Posterior cingulate gyrus (tissue), 11 donors: ENCODE data around the gene C1QTNF3.

ENCODE experiments used
- DNase-seq, 10 donors: peaks; one replicate each; pipeline versions ENCODE4 v3.0.0 to v3.0.0-alpha.2; 2020 to 2021; ENCODE audit warnings: mixed read lengths in 3 of 10
- intact Hi-C: fragments of 100-400 bp; cut with DNase I; formaldehyde crosslinking; loops from one replicate; pipeline ENCODE4 v1.15.1; 2023

Gene C1QTNF3

GRCh38 chr5:34005211-34005610 lies 37.8 kb downstream of the C1QTNF3 start:
- intact Hi-C loops, result loop anchor here (5.0 kb wide), 1 partner anchor 563 kb away; the partner anchor contains the start of gene TARS1
- DNase-seq, result no peak

- no peak for DNase-seq
- intact Hi-C loops, result no loop called here
These were observed 39.1 kb downstream of the C1QTNF3 start for GRCh38 chr5:34003941-34004340.

GRCh38 chr5:34002629-34003328 lies 40.2 kb downstream of the C1QTNF3 start:
- intact Hi-C loops, result no loop called here
- DNase-seq, result no peak

- intact Hi-C loops, result no loop called here
- DNase-seq, result peak in 7 of 10 donors; percentile 42 to 90 (median 51)
These were observed 41.7 kb downstream of the C1QTNF3 start for GRCh38 chr5:34001241-34001841.

GRCh38 chr5:33999978-34000377 lies 43.0 kb downstream of the C1QTNF3 start:
- intact Hi-C loops, result loop anchor here (5.0 kb wide), 1 partner anchor 467 kb away; no protein-coding TSS in a partner anchor

GRCh38 chr5:33997331-33997983 lies 45.6 kb downstream of the C1QTNF3 start:
- DNase-seq, result peak in 9 of 10 donors; percentile 14 to 89 (median 45)
- intact Hi-C loops, result loop anchor here (5.0 kb wide), 1 partner anchor 470 kb away; no protein-coding TSS in a partner anchor

More at GRCh38 chr5:33999978-34000377, 43.0 kb downstream of the C1QTNF3 start:
- no peak for DNase-seq

- intact Hi-C loops, result loop anchor here (5.0 kb wide), 1 partner anchor 471 kb away; no protein-coding TSS in a partner anchor
- DNase-seq, result no peak
These were observed 47.1 kb downstream of the C1QTNF3 start for GRCh38 chr5:33995865-33996264.

- intact Hi-C loops, result loop anchor here (5.0 kb wide), 1 partner anchor 472 kb away; no protein-coding TSS in a partner anchor
- no peak for DNase-seq
These were observed 48.2 kb downstream of the C1QTNF3 start for GRCh38 chr5:33994845-33995244.

GRCh38 chr5:33992864-33993263 lies 50.1 kb downstream of the C1QTNF3 start:
- intact Hi-C loops, result no loop called here

GRCh38 chr5:33985447-33985846 lies 57.6 kb downstream of the C1QTNF3 start:
- intact Hi-C loops, result no loop called here
- DNase-seq, result no peak

More at GRCh38 chr5:33992864-33993263, 50.1 kb downstream of the C1QTNF3 start:
- no peak for DNase-seq

- intact Hi-C loops, result no loop called here
- no peak for DNase-seq
These were observed 58.3 kb downstream of the C1QTNF3 start, which contains the start of gene SLC45A2 for GRCh38 chr5:33984671-33985124. TSS of gene SLC45A2 (minus strand) at chr5:33984693. CDS start at chr5:33984583, 110 bp downstream.

- DNase-seq, result no peak
- intact Hi-C loops, result no loop called here
These were observed 58.8 kb downstream of the C1QTNF3 start for GRCh38 chr5:33984178-33984577.

- no peak for DNase-seq
- intact Hi-C loops, result no loop called here
These were observed 61.4 kb downstream of the C1QTNF3 start for GRCh38 chr5:33981408-33982162.

GRCh38 chr5:33980030-33980429 lies 63.0 kb downstream of the C1QTNF3 start:
- intact Hi-C loops, result no loop called here
- DNase-seq, result no peak

GRCh38 chr5:33978306-33978705 lies 64.7 kb downstream of the C1QTNF3 start:
- intact Hi-C loops, result no loop called here

GRCh38 chr5:33976307-33976706 lies 66.7 kb downstream of the C1QTNF3 start:
- DNase-seq, result no peak
- intact Hi-C loops, result no loop called here

More at GRCh38 chr5:33978306-33978705, 64.7 kb downstream of the C1QTNF3 start:
- DNase-seq, result no peak

- intact Hi-C loops, result no loop called here
- no peak for DNase-seq
These were observed 67.2 kb downstream of the C1QTNF3 start for GRCh38 chr5:33975852-33976251.

GRCh38 chr5:33973271-33973670 lies 69.7 kb downstream of the C1QTNF3 start:
- intact Hi-C loops, result no loop called here
- no peak for DNase-seq

- intact Hi-C loops, result no loop called here
- peak in 1 of 10 donors; percentile 18 for DNase-seq
These were observed 73.2 kb downstream of the C1QTNF3 start for GRCh38 chr5:33969572-33970452.
